Head of caudate nucleus (tissue), 42 donors: ENCODE data around the gene LCN9.
A peak's percentile ranks its signal among the peaks of the same experiment; 100 is the strongest.
"Not testable (repeated sequence)": the region's sequence is repeated elsewhere in the genome, so short reads cannot be mapped to it uniquely, and the experiment has no call there.

Source experiments
- DNase-seq, 42 donors: peaks; one replicate each; pipeline versions ENCODE4 v3.0.0 to v3.0.0-alpha.2; 2020 to 2021; ENCODE audit warnings: mixed read lengths in 7 of 42
- intact Hi-C: fragments of 100-400 bp; cut with DNase I; formaldehyde crosslinking; loops from one replicate; pipeline ENCODE4 v1.15.0; 2022

Gene LCN9

DNA sequence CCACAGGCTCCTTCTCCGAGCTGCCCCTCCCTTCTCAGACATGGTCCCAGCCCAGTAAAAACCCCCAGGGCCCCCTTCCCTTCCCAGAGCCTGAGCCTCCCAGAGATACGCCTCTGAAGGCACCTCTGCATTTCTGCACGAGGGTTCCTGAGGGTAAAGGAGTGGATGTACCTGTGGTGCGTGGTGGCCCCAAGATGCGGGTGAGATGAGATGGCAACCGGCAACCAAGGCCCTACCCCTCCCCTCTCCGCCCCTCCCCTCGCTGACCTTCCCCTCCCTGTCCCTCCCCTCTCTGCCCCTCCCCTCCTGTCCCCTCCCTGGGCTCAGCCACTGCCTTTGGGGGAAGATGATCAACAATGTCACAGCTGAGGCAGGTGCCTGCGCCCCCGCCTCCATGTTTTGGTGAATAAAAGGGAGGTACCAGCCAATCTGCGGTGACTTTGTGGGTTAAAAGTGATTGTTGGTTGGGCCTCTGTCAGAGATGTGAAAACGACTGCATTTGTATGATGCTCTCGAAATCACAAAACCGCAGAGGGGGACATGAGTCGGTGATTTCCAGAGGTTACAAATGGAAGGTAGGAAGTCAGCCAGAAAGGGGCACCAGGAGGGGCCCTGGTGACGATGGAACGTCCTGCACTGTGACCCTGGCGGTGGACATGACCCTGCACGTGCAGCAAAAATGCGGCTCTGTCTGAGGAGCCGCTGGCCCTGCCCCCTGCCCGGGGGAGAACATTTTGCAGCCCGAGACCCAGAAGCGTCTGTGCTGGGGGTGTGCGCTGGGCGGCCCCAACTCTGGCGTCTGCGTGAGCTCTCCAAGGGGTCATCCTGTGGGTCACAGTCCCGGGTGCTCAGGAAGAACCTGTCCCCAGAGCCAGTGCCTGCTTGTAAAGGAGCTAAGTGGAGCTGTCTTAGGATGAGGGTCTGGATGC, 3.7 kb downstream of the LCN9 start:
- intact Hi-C loops, result no loop called here
- DNase-seq, result peak in 4 of 42 donors; percentile 2 to 26 (median 12)

GRCh38 chr9:135667463-135668001, 4.4 kb downstream of the LCN9 start:
- intact Hi-C loops, result no loop called here
- DNase-seq, result peak in 3 of 42 donors; percentile 22 to 44 (median 30)

DNA sequence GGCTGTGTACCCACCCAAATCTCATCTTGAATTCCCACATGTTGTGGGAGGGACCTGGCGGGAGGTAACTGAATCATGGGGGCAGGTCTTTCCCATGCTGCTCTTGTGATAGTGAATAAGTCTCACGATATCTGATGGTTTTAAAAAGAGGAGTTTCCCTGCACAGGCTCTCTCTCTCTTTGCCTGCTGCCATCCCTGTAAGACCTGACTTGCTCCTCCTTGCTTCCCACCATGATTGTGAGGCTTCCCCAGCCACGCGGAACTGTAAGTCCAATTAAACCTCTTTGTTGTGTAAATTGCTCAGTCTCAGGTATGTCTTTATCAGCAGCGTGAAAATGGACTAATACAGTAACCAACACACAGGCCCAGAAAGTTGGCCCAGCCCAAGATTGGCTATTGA, 5.9 kb downstream of the LCN9 start:
- DNase-seq, result peak in 1 of 42 donors; percentile 29
- intact Hi-C loops, result not testable (repeated sequence)

- peak in 4 of 42 donors; percentile 7 to 33 (median 22) for DNase-seq
- intact Hi-C loops, result no loop called here
Measured at GRCh38 chr9:135669616-135670285, 6.6 kb downstream of the LCN9 start.

- no peak for DNase-seq
- intact Hi-C loops, result no loop called here
Measured at GRCh38 chr9:135670721-135671590, 7.8 kb downstream of the LCN9 start.

DNA sequence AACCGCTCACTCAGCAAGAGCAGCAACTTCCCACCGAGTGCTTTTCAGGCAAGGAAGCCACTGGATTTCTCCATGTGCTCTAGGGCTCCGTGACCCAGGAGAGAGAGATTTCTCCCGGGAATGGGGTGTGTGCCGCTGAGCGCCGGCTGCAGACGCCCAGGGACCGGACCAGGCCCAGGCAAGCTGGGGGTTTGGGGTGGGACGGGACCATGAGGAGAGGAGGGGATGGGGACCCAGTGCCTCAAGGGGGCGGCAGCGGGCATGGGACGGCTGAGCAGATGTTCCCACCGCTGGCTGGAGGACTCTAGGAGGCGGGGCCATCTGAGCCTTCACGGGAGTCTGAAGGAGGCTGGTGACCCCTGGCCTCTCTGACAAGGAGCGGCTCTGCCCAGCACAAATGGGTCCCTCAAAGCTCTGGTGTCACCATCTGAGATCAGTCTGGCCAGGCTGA, 8.5 kb downstream of the LCN9 start:
- no peak for DNase-seq
- intact Hi-C loops, result no loop called here

GRCh38 chr9:135672786-135673185, 9.7 kb downstream of the LCN9 start:
- DNase-seq, intact Hi-C loops: not testable (repeated sequence)

DNA sequence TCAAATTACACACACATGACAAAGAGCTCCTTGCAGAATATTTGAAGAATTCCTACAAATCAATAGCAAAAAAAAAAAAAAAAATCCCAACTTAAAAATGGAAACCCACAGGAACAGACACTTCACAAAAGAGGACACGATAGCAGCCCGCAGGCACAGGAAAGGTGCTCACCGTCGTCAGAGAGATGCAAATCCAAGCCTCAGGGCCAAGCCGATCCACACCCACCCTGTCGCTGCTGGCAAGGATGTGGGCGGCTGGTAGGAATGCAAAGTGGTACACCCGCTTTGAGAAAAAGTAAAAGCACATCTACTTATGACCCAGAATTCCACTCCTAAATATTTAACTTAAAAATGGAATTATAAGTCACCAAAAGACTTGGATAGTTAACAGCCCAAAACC, 10.8 kb downstream of the LCN9 start:
- peak in 40 of 42 donors; percentile 13 to 85 (median 58) for DNase-seq
- intact Hi-C loops, result no loop called here

- intact Hi-C loops, result no loop called here
- DNase-seq, result no peak
Measured at GRCh38 chr9:135674977-135675376, 11.9 kb downstream of the LCN9 start.

GRCh38 chr9:135676891-135677290, 13.8 kb downstream of the LCN9 start:
- no peak for DNase-seq
- intact Hi-C loops, result no loop called here

GRCh38 chr9:135677641-135678168, 14.6 kb downstream of the LCN9 start:
- intact Hi-C loops, result no loop called here
- no peak for DNase-seq

GRCh38 chr9:135678236-135679017, 15.3 kb downstream of the LCN9 start:
- intact Hi-C loops, result no loop called here
- DNase-seq, result no peak

GRCh38 chr9:135680056-135680455, 16.9 kb downstream of the LCN9 start:
- intact Hi-C loops, result no loop called here
- no peak for DNase-seq

DNA sequence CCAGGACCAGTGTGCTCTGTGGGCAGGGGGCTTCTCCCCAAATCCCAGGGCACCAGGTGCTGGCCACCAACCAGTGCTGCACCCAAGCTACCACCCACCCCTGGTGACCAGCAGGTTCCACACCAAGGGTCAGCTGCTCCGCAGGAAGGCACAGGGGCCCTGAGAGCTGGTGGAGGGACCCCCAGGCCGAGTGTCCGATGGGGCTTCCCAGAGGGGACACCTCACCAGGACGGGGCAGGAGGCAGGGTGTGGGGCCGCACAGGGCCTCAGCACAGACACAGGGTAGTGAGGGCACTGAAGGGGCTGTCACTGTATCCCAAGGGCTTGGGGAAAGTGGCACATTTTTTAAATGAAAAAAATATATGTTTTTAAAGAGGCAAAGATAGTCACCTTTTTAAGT, 18.1 kb downstream of the LCN9 start:
- no peak for DNase-seq
- intact Hi-C loops, result no loop called here

GRCh38 chr9:135683401-135684034, 20.4 kb downstream of the LCN9 start:
- intact Hi-C loops, result no loop called here
- DNase-seq, result no peak

DNA sequence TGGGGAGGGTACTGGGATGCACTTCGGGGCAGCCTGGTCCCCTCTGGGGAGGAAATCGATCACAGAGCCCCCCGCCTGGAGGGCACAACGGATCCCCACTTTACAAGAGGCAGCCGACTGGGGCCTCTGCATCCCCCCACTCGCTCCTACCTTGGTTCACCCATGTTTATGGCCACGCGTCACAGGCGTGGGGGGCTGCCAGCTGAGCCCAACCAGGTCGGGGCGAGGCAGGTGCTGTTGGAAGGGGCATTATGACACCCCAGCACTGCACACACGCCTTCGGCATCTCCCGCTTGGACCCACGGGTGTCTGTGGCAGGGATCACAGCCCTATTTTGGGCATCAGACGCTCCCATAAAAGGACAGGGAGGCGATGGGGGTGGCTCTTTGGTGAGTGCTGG, 21.6 kb downstream of the LCN9 start:
- intact Hi-C loops, result no loop called here
- DNase-seq, result no peak

GRCh38 chr9:135687216-135687615, 24.1 kb downstream of the LCN9 start:
- no peak for DNase-seq
- intact Hi-C loops, result no loop called here

DNA sequence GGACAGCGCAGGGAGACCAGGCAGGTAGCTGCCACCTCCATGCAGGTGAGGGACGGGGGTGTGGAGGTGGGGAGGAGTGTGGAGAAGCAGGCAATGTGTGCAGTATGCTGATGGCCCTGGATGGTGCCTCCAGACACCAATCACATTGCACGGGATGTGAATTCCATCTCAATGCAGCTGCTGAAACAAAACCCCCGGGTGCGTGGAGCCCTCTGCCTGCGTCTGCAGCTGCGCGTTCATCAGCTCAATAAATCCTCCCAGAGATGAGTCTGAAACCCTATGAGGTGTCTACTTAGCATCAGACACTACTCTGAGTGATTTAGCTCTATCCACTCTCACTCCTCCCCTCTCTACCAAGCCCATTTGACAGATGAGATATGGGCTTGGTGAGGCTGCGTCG, 25.9 kb downstream of the LCN9 start:
- intact Hi-C loops, result no loop called here

More for the DNA sequence above, 25.9 kb downstream of the LCN9 start:
- DNase-seq, result peak in 12 of 42 donors; percentile 15 to 56 (median 36)
